Prostate gland (tissue), 2 donors: ENCODE measurements around the gene NPPA. TPM values are rescaled to one million over a fixed set of nuclear protein-coding genes. Genes with fewer than 3 reads are reported as not detected.

ENCODE experiments used
- DNase-seq: peaks from one replicate; pipeline ENCODE4 v3.0.0-alpha.2; 2019; ENCODE audit warnings: low spot score
- H3K27ac ChIP-seq, 2 donors: fragments of 200-600 bp; sonication (generic); 2 replicates each; pipeline ENCODE4 v1.5.1; 2017 to 2019
- H3K27me3 ChIP-seq: fragments of 200-600 bp; sonication (generic); replicated peaks from 2 replicates; pipeline ENCODE4 v1.5.1; 2019; ENCODE audit not compliant: insufficient read depth
- H3K36me3 ChIP-seq, 2 donors: fragments of 200-600 bp; sonication (generic); 1 replicate in 1 of 2; 2 replicates in 1 of 2; pipeline versions ENCODE4 v1.5.1 to v1.8.1; 2017 to 2019
- H3K4me1 ChIP-seq: fragments of 200-600 bp; sonication (generic); replicated peaks from 2 replicates; pipeline ENCODE4 v1.5.1; 2019
- H3K4me3 ChIP-seq, 2 donors: fragments of 200-600 bp; sonication (generic); 2 replicates each; pipeline ENCODE4 v1.5.1; 2017 to 2019
- H3K9me3 ChIP-seq: fragments of 200-600 bp; sonication (generic); 2 replicates; pipeline ENCODE4 v1.5.1; 2017
- POLR2A ChIP-seq: fragments of 450-650 bp; IDR thresholded peaks from one replicate; pipeline ENCODE4 v1.6.1; 2016; ENCODE audit warnings: antibody characterized with exemption, mild to moderate bottlenecking
- POLR2AphosphoS5 ChIP-seq: sonication (generic); formaldehyde crosslinking; IDR thresholded peaks from one replicate; pipeline ENCODE4 v1.6.1; 2017; ENCODE audit warnings: antibody characterized with exemption
- WGBS: methylation state at CpG from one replicate; pipeline ENCODE4 v1.1.5; 2018; 5-methylcytosine and 5-hydroxymethylcytosine counted together
- intact Hi-C: fragments of 100-400 bp; cut with DNase I; formaldehyde crosslinking; loops from one replicate; pipeline ENCODE4 v1.14.2; 2022
- total RNA-seq, 2 donors: library from RNA; depleted of rRNA; stranded (reverse); fragments of >200 nt; gene quantifications; one replicate each; pipeline ENCODE4 v1.1.0, GENCODE V29; 2016
- TF ChIP-seq, protein P1 (sequence below), 4 experiments: fragments of 200-600 bp in 2 of 4; fragments of 450-650 bp in 2 of 4; sonication (generic) in 2 of 4; IDR thresholded peaks; 1 replicate in 3 of 4; 2 replicates in 1 of 4; pipeline ENCODE4 v1.5.1; 2016 to 2019; ENCODE audit warnings: antibody characterized with exemption in 4 of 4, mild to moderate bottlenecking in 2 of 4, moderate library complexity in 2 of 4

The NPPA gene
- total RNA-seq, 2 donors from 2014 or later, result 1.3 TPM; not detected in 1

DNA sequence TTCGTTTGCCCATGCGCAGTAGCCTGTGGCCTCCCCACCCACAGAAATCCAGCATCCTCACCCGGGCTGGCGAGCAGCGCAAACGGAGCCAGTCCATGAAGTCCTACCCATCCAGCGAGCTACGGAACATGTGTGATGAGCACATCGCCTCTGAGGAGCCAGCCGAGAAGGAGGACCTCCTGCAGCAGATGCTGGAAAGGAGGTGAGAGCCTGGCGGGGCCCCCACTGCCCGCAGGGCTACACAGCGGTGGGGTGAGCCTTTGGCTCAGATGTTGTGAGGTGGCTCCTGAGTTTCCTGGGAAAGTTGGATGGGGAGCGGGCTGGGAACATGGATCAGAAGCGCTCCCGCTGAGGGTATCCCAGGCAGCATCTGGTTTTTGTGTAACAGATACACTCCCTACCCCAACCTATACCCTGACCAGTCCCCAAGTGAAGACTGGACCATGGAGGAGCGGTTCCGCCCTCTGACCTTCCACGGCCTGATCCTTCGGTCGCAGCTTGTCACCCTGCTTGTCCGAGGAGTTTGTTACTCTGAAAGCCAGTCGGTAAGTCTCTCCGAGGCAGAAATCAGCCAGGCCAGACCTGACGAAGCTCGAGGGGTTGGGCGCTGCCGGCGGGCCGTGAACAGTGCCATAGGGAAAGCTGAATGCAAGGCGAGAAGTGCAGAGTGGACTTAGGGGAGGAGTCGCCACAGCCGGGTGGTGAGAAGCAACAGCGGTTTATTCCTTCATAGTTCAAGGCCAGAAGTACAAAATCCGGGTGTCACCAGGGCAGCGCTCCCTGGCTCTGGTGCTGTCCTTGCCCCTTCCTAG, 10.4 kb downstream of the NPPA start:
- no peak overlapping the region for H3K4me3 ChIP-seq
- intact Hi-C loops, result loop anchor here (5.0 kb wide), 1 partner anchor 370 kb away; no protein-coding TSS in a partner anchor
- peaks cover 24 to 63% of the 10 kb centered on the region in 2 donors for H3K36me3 ChIP-seq
- no peak for TF ChIP-seq POLR2AphosphoS5
- no peak for TF ChIP-seq POLR2A
- TF ChIP-seq, protein P1, sequence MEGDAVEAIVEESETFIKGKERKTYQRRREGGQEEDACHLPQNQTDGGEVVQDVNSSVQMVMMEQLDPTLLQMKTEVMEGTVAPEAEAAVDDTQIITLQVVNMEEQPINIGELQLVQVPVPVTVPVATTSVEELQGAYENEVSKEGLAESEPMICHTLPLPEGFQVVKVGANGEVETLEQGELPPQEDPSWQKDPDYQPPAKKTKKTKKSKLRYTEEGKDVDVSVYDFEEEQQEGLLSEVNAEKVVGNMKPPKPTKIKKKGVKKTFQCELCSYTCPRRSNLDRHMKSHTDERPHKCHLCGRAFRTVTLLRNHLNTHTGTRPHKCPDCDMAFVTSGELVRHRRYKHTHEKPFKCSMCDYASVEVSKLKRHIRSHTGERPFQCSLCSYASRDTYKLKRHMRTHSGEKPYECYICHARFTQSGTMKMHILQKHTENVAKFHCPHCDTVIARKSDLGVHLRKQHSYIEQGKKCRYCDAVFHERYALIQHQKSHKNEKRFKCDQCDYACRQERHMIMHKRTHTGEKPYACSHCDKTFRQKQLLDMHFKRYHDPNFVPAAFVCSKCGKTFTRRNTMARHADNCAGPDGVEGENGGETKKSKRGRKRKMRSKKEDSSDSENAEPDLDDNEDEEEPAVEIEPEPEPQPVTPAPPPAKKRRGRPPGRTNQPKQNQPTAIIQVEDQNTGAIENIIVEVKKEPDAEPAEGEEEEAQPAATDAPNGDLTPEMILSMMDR (IDR thresholded peaks at IDR 0.05), result no peak
- H3K4me1 ChIP-seq, result no peaks in the 10 kb centered on the region
- no peak overlapping the region for H3K27ac ChIP-seq
- DNase-seq, result no peak
- no peaks in the 10 kb centered on the region for H3K9me3 ChIP-seq
- 86% methylated on average over 36 of the region's 36 CpGs for WGBS
- H3K27me3 ChIP-seq, result no peaks in the 10 kb centered on the region

DNA sequence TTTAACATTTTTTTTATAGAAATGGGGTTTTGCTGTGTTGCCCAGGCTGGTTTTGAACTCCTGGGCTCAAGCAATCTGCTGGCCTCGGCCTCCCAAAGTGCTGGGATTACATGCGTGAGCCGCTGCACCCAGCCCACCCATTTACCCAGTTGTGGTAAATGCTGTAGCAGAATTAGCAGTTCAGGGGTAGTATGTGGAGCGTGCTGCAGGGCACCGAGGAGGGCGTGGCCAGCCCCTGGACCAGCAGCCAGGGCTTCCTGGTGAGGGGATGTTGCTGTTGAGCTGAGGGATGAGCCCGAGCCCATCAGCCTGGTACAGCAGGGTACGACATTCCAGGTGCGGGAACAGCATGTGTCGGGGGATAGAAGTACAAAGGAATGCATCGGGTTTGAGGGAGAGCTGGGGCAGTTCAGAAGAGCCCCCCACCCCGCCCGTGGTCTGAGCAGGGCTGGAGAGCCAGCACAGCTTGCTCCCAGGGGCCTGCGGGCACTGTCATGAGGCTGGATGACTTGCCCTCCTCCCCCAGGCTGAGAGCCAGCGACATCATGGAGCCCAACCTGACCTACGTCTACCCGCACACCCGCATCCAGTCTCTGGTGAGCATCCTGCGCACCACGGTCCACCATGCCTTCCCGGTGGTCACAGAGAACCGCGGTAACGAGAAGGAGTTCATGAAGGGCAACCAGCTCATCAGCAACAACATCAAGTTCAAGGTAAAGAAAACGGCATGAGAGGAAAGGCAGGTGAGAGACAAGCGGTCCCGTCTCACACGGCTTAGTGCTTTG, 11.9 kb downstream of the NPPA start:
- Histone ChIP-seq H3K4me3 (no peak overlapping the region), H3K36me3 (peaks cover 13 to 56% of the 10 kb centered on the region in 2 donors), H3K9me3 (no peaks in the 10 kb centered on the region), H3K4me1 (no peaks in the 10 kb centered on the region), H3K27me3 (no peaks in the 10 kb centered on the region), H3K27ac (no peak overlapping the region)
- 93% methylated on average over 28 of the region's 28 CpGs for WGBS
- TF ChIP-seq POLR2AphosphoS5, result no peak
- no peak for TF ChIP-seq POLR2A
- TF ChIP-seq, protein P1 (IDR thresholded peaks at IDR 0.05), result no peak
- no peak for DNase-seq
- intact Hi-C loops, result loop anchor here (5.0 kb wide), 1 partner anchor 372 kb away; no protein-coding TSS in a partner anchor

DNA sequence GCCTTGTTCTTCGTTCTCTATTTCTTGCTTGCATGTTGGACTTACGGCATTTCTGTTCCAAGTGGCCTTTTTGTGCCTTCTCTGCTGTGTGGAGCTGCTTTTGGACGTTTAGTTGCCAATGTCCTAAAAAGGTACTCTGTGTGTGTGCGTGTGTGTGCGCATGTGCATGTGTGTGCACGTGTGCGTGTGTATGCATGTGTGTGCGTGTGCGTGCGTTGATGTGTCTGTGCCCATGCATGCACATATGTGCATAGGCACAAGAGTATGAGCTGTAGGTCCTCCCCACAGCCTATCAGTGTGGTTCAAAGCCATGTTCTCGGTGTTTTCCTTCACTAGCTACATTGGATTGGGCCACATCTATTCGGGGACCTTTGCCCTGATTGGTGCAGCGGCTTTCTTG, 13.7 kb downstream of the NPPA start:
- Histone ChIP-seq H3K4me1 (no peaks in the 10 kb centered on the region), H3K4me3 (no peak overlapping the region), H3K36me3 (peaks cover 22 to 44% of the 10 kb centered on the region in 2 donors), H3K27ac (no peak overlapping the region), H3K9me3 (no peaks in the 10 kb centered on the region), H3K27me3 (no peaks in the 10 kb centered on the region)
- intact Hi-C loops, result no loop called here
- DNase-seq, result no peak
- no peak for TF ChIP-seq POLR2A
- TF ChIP-seq, protein P1 (IDR thresholded peaks at IDR 0.05), result no peak
- 92% methylated on average over 13 of the region's 13 CpGs for WGBS

- H3K36me3 ChIP-seq, result peaks cover 22 to 46% of the 10 kb centered on the region in 2 donors
- WGBS, result 96% methylated on average over 8 of the region's 8 CpGs
- H3K4me1 ChIP-seq, result no peaks in the 10 kb centered on the region
- intact Hi-C loops, result no loop called here
- no peak overlapping the region for H3K4me3 ChIP-seq
- H3K9me3 ChIP-seq, result no peaks in the 10 kb centered on the region
- no peak overlapping the region for H3K27ac ChIP-seq
- DNase-seq, result no peak
- no peaks in the 10 kb centered on the region for H3K27me3 ChIP-seq
- TF ChIP-seq POLR2A (no peak), POLR2AphosphoS5 (no peak)
- TF ChIP-seq, protein P1 (IDR thresholded peaks at IDR 0.05), result no peak
Observed at GRCh38 chr1:11833497-11833896, 14.1 kb downstream of the NPPA start.
